ENCODE measurements around the gene SRPX. TPM values are rescaled to one million over a fixed set of nuclear protein-coding genes. Genes with fewer than 3 reads are reported as not detected.

The SRPX gene
- total RNA-seq, 1 donor from 2014 or later, result 1.8 TPM

- no peaks in the 10 kb centered on the region for H3K36me3 Mint-ChIP-seq (ENCODE audit: insufficient read depth)
- no peak for DNase-seq (ENCODE audit: low spot score, unreplicated experiment)
- no peak overlapping the region for H3K4me3 Mint-ChIP-seq (ENCODE audit: low read depth)
- H3K4me1 Mint-ChIP-seq (ENCODE audit: low read depth), result peaks cover 4% of the 10 kb centered on the region
- no peak overlapping the region for H3K27ac Mint-ChIP-seq
- H3K9me3 Mint-ChIP-seq (ENCODE audit: low read depth), result peaks cover 12% of the 10 kb centered on the region
- no peaks in the 10 kb centered on the region for H3K27me3 Mint-ChIP-seq
- no peak for TF ChIP-seq CTCF (IDR thresholded peaks at IDR 0.05; ENCODE audit: unreplicated experiment)
Measured at GRCh38 chrX:38154340-38154739, 66.3 kb downstream of the SRPX start.

GRCh38 chrX:38151441-38151840 is 69.2 kb downstream of the SRPX start:
- DNase-seq (ENCODE audit: low spot score, unreplicated experiment), result no peak
- no peaks in the 10 kb centered on the region for H3K36me3 Mint-ChIP-seq (ENCODE audit: insufficient read depth)
- H3K9me3 Mint-ChIP-seq (ENCODE audit: low read depth), result peaks cover 8% of the 10 kb centered on the region
- no peaks in the 10 kb centered on the region for H3K27me3 Mint-ChIP-seq
- no peak overlapping the region for H3K4me3 Mint-ChIP-seq (ENCODE audit: low read depth)
- no peak overlapping the region for H3K27ac Mint-ChIP-seq
- no peak for TF ChIP-seq CTCF (IDR thresholded peaks at IDR 0.05; ENCODE audit: unreplicated experiment)
- H3K4me1 Mint-ChIP-seq (ENCODE audit: low read depth), result no peaks in the 10 kb centered on the region

- Mint-ChIP-seq H3K27me3 (no peaks in the 10 kb centered on the region), H3K27ac (no peak overlapping the region)
Measured at GRCh38 chrX:38150993-38151392, 69.7 kb downstream of the SRPX start.

GRCh38 chrX:38149016-38149415 is 71.7 kb downstream of the SRPX start:
- H3K4me1 Mint-ChIP-seq (ENCODE audit: low read depth), result no peaks in the 10 kb centered on the region
- no peak for DNase-seq (ENCODE audit: low spot score, unreplicated experiment)
- no peak for TF ChIP-seq CTCF (IDR thresholded peaks at IDR 0.05; ENCODE audit: unreplicated experiment)
- no peak overlapping the region for H3K4me3 Mint-ChIP-seq (ENCODE audit: low read depth)
- no peaks in the 10 kb centered on the region for H3K36me3 Mint-ChIP-seq (ENCODE audit: insufficient read depth)
- H3K27me3 Mint-ChIP-seq, result no peaks in the 10 kb centered on the region
- no peak overlapping the region for H3K27ac Mint-ChIP-seq
- H3K9me3 Mint-ChIP-seq (ENCODE audit: low read depth), result peaks cover 23% of the 10 kb centered on the region

More at GRCh38 chrX:38150993-38151392, 69.7 kb downstream of the SRPX start:
- TF ChIP-seq CTCF (IDR thresholded peaks at IDR 0.05; ENCODE audit: unreplicated experiment), result no peak
- Mint-ChIP-seq H3K9me3 (ENCODE audit: low read depth) (peaks cover 8% of the 10 kb centered on the region), H3K4me1 (ENCODE audit: low read depth) (no peaks in the 10 kb centered on the region), H3K36me3 (ENCODE audit: insufficient read depth) (no peaks in the 10 kb centered on the region), H3K4me3 (ENCODE audit: low read depth) (no peak overlapping the region)
- no peak for DNase-seq (ENCODE audit: low spot score, unreplicated experiment)

- Mint-ChIP-seq H3K4me3 (ENCODE audit: low read depth) (no peak overlapping the region), H3K36me3 (ENCODE audit: insufficient read depth) (no peaks in the 10 kb centered on the region), H3K27ac (no peak overlapping the region), H3K4me1 (ENCODE audit: low read depth) (peaks cover 2% of the 10 kb centered on the region), H3K9me3 (ENCODE audit: low read depth) (peaks cover 26% of the 10 kb centered on the region), H3K27me3 (no peaks in the 10 kb centered on the region)
- no peak for DNase-seq (ENCODE audit: low spot score, unreplicated experiment)
- TF ChIP-seq CTCF (IDR thresholded peaks at IDR 0.05; ENCODE audit: unreplicated experiment), result no peak
Measured at GRCh38 chrX:38142610-38143009, 78.1 kb downstream of the SRPX start.

Data from progenitor cell of endocrine pancreas (in vitro differentiated cells).